C4-2B (cell line): ENCODE measurements around the gene CXXC5.

Experiments used
- H3K27ac ChIP-seq: fragments of 450-650 bp; 2 replicates; pipeline ENCODE4 v1.5.1; 2017
- CTCF ChIP-seq: fragments of 450-650 bp; conservative IDR thresholded peaks from 2 replicates; pipeline ENCODE4 v1.5.1; 2017; ENCODE audit warnings: mild to moderate bottlenecking
- ZFX ChIP-seq: fragments of 450-650 bp; IDR thresholded peaks from 2 replicates; pipeline ENCODE4 v1.6.1; 2017

CXXC5 gene

DNA sequence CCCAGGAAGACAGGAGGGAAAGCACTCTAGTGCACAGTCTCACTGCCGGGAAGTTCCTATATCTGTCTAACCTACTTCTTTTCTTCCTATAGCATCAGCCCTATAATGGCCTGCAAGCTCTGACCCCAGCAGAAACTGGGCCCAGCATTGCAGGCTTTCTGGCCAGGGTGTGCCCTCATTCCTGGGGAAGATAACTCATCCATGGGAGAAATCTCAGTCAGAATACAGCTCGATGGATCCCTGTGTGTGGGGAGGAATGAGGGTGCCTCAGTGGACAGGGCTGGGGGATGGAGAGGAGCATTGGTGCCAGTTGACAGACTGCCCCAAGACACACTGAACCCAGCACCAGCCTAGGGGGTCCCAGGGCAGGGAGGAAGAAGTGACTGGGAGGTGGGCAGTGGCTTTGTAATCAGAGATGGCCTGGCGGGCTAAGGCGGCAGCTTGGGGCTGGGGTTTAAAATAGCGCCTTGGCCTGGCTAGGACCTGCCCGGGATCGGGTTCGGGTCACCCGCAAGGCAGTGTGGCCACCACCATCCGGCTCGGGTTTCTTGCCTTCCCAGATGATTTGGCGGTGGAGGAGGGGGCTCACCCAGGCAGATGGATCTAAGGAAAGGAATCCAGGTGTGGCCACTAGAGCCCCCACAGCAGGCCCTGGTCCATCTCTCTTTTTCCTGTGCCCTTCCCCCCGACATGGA, 7.6 kb upstream of the CXXC5 start:
- no peak overlapping the region for H3K27ac ChIP-seq

GRCh38 chr5:139641116-139642080, 6.8 kb upstream of the CXXC5 start:
- no peak for TF ChIP-seq ZFX
- TF ChIP-seq CTCF: no peak
- H3K27ac ChIP-seq: no peak overlapping the region

More for the DNA sequence above, 7.6 kb upstream of the CXXC5 start:
- no peak for TF ChIP-seq CTCF
- TF ChIP-seq ZFX: no peak

DNA sequence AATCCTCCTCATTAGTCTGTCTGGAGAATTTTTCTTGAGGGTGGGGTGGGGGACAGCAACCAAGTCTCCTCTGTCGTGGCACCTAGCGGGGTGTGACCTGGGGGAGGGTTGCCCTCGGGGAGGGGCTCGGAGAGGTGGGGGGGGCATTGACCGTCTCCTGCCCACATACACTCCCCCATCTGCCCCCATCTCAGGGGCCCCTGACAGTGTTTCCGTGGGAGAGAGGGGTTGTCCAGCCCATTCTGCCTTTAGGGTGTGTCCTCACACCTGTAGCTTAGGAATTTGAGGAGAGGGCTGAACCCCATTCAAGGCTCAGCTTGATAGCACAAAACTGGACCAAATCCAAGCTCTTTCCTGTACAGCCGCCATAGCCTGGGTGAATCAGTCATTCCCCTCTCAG, 5.9 kb upstream of the CXXC5 start:
- no peak for TF ChIP-seq CTCF
- TF ChIP-seq ZFX: no peak
- H3K27ac ChIP-seq: peak overlapping the region; percentile 60; the same call in 1 of the 2 replicates

- peak overlapping the region; percentile 60 for H3K27ac ChIP-seq
- TF ChIP-seq CTCF (no peak), ZFX (no peak)
Measured at GRCh38 chr5:139642891-139643871, 5.0 kb upstream of the CXXC5 start.

- peak overlapping the region; percentile 60 for H3K27ac ChIP-seq
- TF ChIP-seq CTCF: no peak
- TF ChIP-seq ZFX: no peak
Measured at GRCh38 chr5:139644001-139644456, 4.1 kb upstream of the CXXC5 start.

- TF ChIP-seq ZFX: no peak
- no peak for TF ChIP-seq CTCF
- H3K27ac ChIP-seq: no peak overlapping the region
Measured at GRCh38 chr5:139644646-139645429, 3.3 kb upstream of the CXXC5 start.
